B cell (primary cell): ENCODE measurements around the gene TRPT1. TPM values are rescaled to one million over a fixed set of nuclear protein-coding genes. Genes with fewer than 3 reads are reported as not detected.

ENCODE experiments used
- ATAC-seq: fragments of 200-7000 bp; cut with Tn5 transposase; one replicate; pipeline ENCODE4 v1.10.0; 2021; ENCODE audit warnings: low read depth, mild to moderate bottlenecking, moderate number of reproducible peaks, moderate library complexity
- CTCF ChIA-PET: fragments of 350-600 bp; sonication (Branson Sonifier 250); formaldehyde crosslinking; loops from one replicate; lab custom pipeline; 2021; ENCODE audit warnings: antibody characterized with exemption, inconsistent platforms; lab: Charles Lee
- POLR2A ChIA-PET: fragments of 350-600 bp; sonication (Branson Sonifier 250); formaldehyde crosslinking; loops from one replicate; lab custom pipeline; 2021; ENCODE audit warnings: antibody characterized with exemption; lab: Charles Lee
- DNase-seq: peaks from one replicate; pipeline ENCODE4 v3.0.0; 2013
- H2AFZ ChIP-seq: 2 replicates; pipeline ENCODE4 v1.6.1; 2012; ENCODE audit warnings: mild to moderate bottlenecking, low read depth, low read length; ENCODE audit not compliant: insufficient read depth, poor library complexity, severe bottlenecking
- H3K27ac ChIP-seq, 2 donors: 1 replicate in 1 of 2; 2 replicates in 1 of 2; pipeline ENCODE4 v1.5.1; 2012 to 2013; ENCODE audit warnings: low read length in 2 of 2, mild to moderate bottlenecking in 2 of 2, moderate library complexity in 1 of 2
- H3K27me3 ChIP-seq, 4 experiments: fragments of 200-600 bp in 1 of 4; sonication (generic) in 1 of 4; replicated peaks in 1 of 4; 1 replicate in 2 of 4; 2 replicates in 2 of 4; pipeline versions ENCODE4 v1.6.1 to v1.7.0; 2013 to 2016; ENCODE audit warnings: low read length in 3 of 4, mild to moderate bottlenecking in 2 of 4, mixed read lengths in 1 of 4, moderate library complexity in 1 of 4; ENCODE audit not compliant: insufficient read depth in 4 of 4, control insufficient read depth in 3 of 4; ENCODE audit errors: control extremely low read depth in 1 of 4
- H3K36me3 ChIP-seq, 2 experiments: replicated peaks in 1 of 2; 1 replicate in 1 of 2; 2 replicates in 1 of 2; pipeline versions ENCODE4 v1.6.1 to v1.7.1; 2013; ENCODE audit warnings: low read length in 1 of 2; ENCODE audit not compliant: insufficient read depth in 2 of 2, control insufficient read depth in 1 of 2; ENCODE audit errors: control extremely low read depth in 1 of 2, extremely low read depth in 1 of 2
- H3K4me1 ChIP-seq, 2 donors: fragments of 200-600 bp in 1 of 2; sonication (generic) in 1 of 2; 1 replicate in 1 of 2; 2 replicates in 1 of 2; pipeline versions ENCODE4 v1.5.1 to v1.6.1; 2013 to 2017; ENCODE audit warnings: low read length in 2 of 2; ENCODE audit not compliant: control insufficient read depth in 2 of 2, insufficient read depth in 2 of 2
- H3K4me2 ChIP-seq: replicated peaks from 2 replicates; pipeline ENCODE3; 2012; ENCODE audit warnings: mild to moderate bottlenecking, low read depth, low read length; ENCODE audit not compliant: poor library complexity, severe bottlenecking
- H3K4me3 ChIP-seq, 5 experiments: fragments of 200-600 bp in 1 of 5; sonication (generic) in 1 of 5; 1 replicate in 3 of 5; 2 replicates in 2 of 5; pipeline versions ENCODE4 v1.5.1 to v1.7.0; 2011 to 2016; ENCODE audit warnings: low read length in 4 of 5, mild to moderate bottlenecking in 4 of 5, low read depth in 2 of 5, control low read depth in 1 of 5, moderate library complexity in 1 of 5; ENCODE audit not compliant: insufficient read depth in 1 of 5; ENCODE audit errors: control extremely low read depth in 1 of 5, extremely low read depth in 1 of 5
- H3K79me2 ChIP-seq: fragments of 200-600 bp; sonication (generic); one replicate; pipeline ENCODE4 v1.6.0; 2016; ENCODE audit warnings: low read length; ENCODE audit not compliant: control insufficient read depth, insufficient read depth
- H3K9ac ChIP-seq: fragments of 200-600 bp; sonication (generic); 2 replicates; pipeline ENCODE4 v1.6.1; 2017; ENCODE audit warnings: mild to moderate bottlenecking, low read length, moderate library complexity
- H3K9me3 ChIP-seq, 3 donors: one replicate each; pipeline versions ENCODE4 v1.6.1 to v1.7.1; 2013; ENCODE audit warnings: low read length in 2 of 3; ENCODE audit not compliant: control insufficient read depth in 2 of 3, insufficient read depth in 1 of 3; ENCODE audit errors: control extremely low read depth in 1 of 3
- H4K20me1 ChIP-seq: 2 replicates; pipeline ENCODE4 v1.6.0; 2012; ENCODE audit warnings: mild to moderate bottlenecking, low read length; ENCODE audit not compliant: insufficient read depth, control insufficient read depth, poor library complexity, severe bottlenecking
- H3K27ac Mint-ChIP-seq: one replicate; pipeline ENCODE4 v1.8.0; 2021; ENCODE audit warnings: mixed read lengths
- H3K27me3 Mint-ChIP-seq: one replicate; pipeline ENCODE4 v1.8.0; 2021; ENCODE audit warnings: mixed read lengths
- H3K4me1 Mint-ChIP-seq: one replicate; pipeline ENCODE4 v1.8.0; 2021; ENCODE audit warnings: mixed read lengths
- H3K4me3 Mint-ChIP-seq: one replicate; pipeline ENCODE4 v1.8.0; 2021; ENCODE audit warnings: mixed read lengths
- H3K9me3 Mint-ChIP-seq: one replicate; pipeline ENCODE4 v1.8.0; 2022; ENCODE audit warnings: mixed read lengths; ENCODE audit not compliant: insufficient read depth
- EZH2 ChIP-seq: IDR thresholded peaks from 2 replicates; pipeline ENCODE4 v1.6.1; 2012; ENCODE audit warnings: borderline replicate concordance, low read depth, mild to moderate bottlenecking, moderate library complexity, low read length; ENCODE audit not compliant: insufficient read depth, poor library complexity, severe bottlenecking
- WGBS: methylation state at CpG from one replicate; pipeline ENCODE4 v1.1.5; 2013; ENCODE audit warnings: missing lambda C conversion rate; ENCODE audit not compliant: insufficient coverage; 5-methylcytosine and 5-hydroxymethylcytosine counted together
- intact Hi-C: fragments of 100-400 bp; cut with micrococcal nuclease; formaldehyde crosslinking; loops from one replicate; pipeline ENCODE4 v1.10.0; 2022
- polyA plus RNA-seq: library from polyadenylated mRNA; depleted of rRNA; stranded (reverse); fragments of >200 nt; gene quantifications from 2 replicates; pipeline ENCODE4 v1.2.3, GENCODE V29; 2012
- total RNA-seq, 2 donors: library from RNA; stranded (reverse); fragments of 120-200 nt in 1 of 2; gene quantifications; 1 replicate in 1 of 2; 2 replicates in 1 of 2; pipeline versions ENCODE4 v1.2.3 to v1.2.4, GENCODE V29; 2013 to 2022
- TF ChIP-seq, protein P1 (sequence below): fragments of 200-600 bp; IDR thresholded peaks from one replicate; pipeline ENCODE4 v1.8.0; 2022; ENCODE audit warnings: antibody characterized with exemption, mild to moderate bottlenecking

Gene TRPT1
- total and polyA plus RNA-seq, 2 donors (not counting 1 experiment from before 2014, with no cell fraction given), result 59.6 to 145 TPM

- Histone ChIP-seq H3K4me2 (no peak overlapping the region), H3K4me1 (peaks cover 9 to 14% of the 10 kb centered on the region in 2 donors), H3K27me3 (no peaks in the 10 kb centered on the region), H3K36me3 (no peaks in the 10 kb centered on the region), H3K4me3 (no peak overlapping the region), H3K9ac (no peak overlapping the region), H3K9me3 (peaks cover 0 to 3% (median 0%) of the 10 kb centered on the region in 3 donors), H2AFZ (no peak overlapping the region), H4K20me1 (no peaks in the 10 kb centered on the region), H3K27ac (no peak overlapping the region), H3K79me2 (no peaks in the 10 kb centered on the region)
- no peaks in the 10 kb centered on the region for H3K9me3 Mint-ChIP-seq
- 93% methylated on average over 8 of the region's 10 CpGs for WGBS
- CTCF ChIA-PET, result interaction anchor here (0.9 to 1.4 kb wide), 4 partner anchors 13 to 60 kb away, joined by 3 to 4 read pairs (median 3); partner anchors contain the start of genes FERMT3 and PLCB3
- DNase-seq (no peak), ATAC-seq (no peak)
- POLR2A ChIA-PET, result interaction anchor here (0.6 to 1.5 kb wide), 2 partner anchors 59 to 1458 kb away, joined by 4 to 5 read pairs; partner anchors contain the start of gene FERMT3
- TF ChIP-seq EZH2, result no peak
- TF ChIP-seq, protein P1, sequence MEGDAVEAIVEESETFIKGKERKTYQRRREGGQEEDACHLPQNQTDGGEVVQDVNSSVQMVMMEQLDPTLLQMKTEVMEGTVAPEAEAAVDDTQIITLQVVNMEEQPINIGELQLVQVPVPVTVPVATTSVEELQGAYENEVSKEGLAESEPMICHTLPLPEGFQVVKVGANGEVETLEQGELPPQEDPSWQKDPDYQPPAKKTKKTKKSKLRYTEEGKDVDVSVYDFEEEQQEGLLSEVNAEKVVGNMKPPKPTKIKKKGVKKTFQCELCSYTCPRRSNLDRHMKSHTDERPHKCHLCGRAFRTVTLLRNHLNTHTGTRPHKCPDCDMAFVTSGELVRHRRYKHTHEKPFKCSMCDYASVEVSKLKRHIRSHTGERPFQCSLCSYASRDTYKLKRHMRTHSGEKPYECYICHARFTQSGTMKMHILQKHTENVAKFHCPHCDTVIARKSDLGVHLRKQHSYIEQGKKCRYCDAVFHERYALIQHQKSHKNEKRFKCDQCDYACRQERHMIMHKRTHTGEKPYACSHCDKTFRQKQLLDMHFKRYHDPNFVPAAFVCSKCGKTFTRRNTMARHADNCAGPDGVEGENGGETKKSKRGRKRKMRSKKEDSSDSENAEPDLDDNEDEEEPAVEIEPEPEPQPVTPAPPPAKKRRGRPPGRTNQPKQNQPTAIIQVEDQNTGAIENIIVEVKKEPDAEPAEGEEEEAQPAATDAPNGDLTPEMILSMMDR, result no peak
- no peaks in the 10 kb centered on the region for H3K27me3 Mint-ChIP-seq
- H3K4me3 Mint-ChIP-seq, result no peak overlapping the region
- intact Hi-C loops, result no loop called here
- H3K27ac Mint-ChIP-seq, result no peak overlapping the region
- H3K4me1 Mint-ChIP-seq, result peaks cover 6% of the 10 kb centered on the region
These were observed 38.4 kb upstream of the TRPT1 start for GRCh38 chr11:64264371-64264852.

DNA sequence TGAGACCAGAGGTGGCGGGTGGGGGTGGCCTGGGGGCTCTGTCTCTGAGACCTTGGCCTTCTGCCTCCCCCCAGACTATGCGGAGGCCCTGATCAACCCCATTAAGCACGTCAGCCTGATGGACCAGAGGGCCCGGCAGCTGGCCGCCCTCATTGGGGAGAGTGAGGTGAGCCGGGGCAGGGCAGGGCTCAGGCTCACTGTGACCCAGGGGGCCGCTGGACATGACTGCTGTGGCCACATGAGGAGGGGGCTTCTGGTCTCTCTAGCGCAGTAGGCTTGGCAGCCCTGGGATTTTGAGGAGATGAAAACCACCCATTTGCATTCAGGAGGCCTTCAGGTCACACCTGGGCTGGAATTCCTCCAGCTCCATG, 37.9 kb upstream of the TRPT1 start:
- TF ChIP-seq, protein P1, result no peak
- no peak for TF ChIP-seq EZH2
- DNase-seq (no peak), ATAC-seq (no peak)
- POLR2A ChIA-PET, result interaction anchor here (0.6 kb wide), 1 partner anchor 1458 kb away, joined by 4 read pairs; no protein-coding TSS in a partner anchor
- H3K9me3 ChIP-seq, result no peaks in the 10 kb centered on the region
- Mint-ChIP-seq H3K27ac (no peak overlapping the region), H3K27me3 (no peaks in the 10 kb centered on the region), H3K4me1 (peaks cover 3% of the 10 kb centered on the region), H3K9me3 (no peaks in the 10 kb centered on the region), H3K4me3 (no peak overlapping the region)
- 99% methylated on average over 6 of the region's 8 CpGs for WGBS
- intact Hi-C loops, result no loop called here
- H2AFZ ChIP-seq, result no peak overlapping the region
- no peaks in the 10 kb centered on the region for H3K79me2 ChIP-seq
- H4K20me1 ChIP-seq, result no peaks in the 10 kb centered on the region
- H3K4me2 ChIP-seq, result no peak overlapping the region
- H3K27ac ChIP-seq, result no peak overlapping the region
- no peak overlapping the region for H3K4me3 ChIP-seq
- H3K36me3 ChIP-seq, result no peaks in the 10 kb centered on the region
- H3K27me3 ChIP-seq, result no peaks in the 10 kb centered on the region
- H3K4me1 ChIP-seq, result peaks cover 9 to 11% of the 10 kb centered on the region in 2 donors
- H3K9ac ChIP-seq, result no peak overlapping the region
- CTCF ChIA-PET, result interaction anchor here (0.9 to 1.4 kb wide), 3 partner anchors 40 to 60 kb away, joined by 3 to 4 read pairs (median 3); partner anchors contain the start of gene FERMT3
